ENCODE results near the gene TGFBR2.

The TGFBR2 gene

DNA sequence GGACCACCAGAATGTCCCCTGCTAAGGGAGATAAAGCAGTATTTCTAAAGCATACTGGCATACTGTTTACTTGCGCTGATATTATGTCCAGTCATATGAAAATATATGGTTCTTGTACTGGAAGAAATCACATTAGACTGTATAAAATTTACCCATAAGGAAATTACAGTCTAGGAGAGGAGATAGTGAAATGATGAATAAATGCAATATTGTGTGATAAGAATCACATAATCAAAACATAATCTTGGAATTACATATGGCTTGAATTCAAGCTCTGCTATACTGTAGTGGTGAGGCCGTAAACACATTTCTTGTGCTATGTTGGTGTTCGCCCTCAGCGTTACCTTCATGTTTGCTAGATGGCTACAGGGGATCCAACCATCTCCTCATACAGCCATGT, 20.7 kb upstream of the TGFBR2 start (continued):
- TF ChIP-seq ZNF155 (tag by site-specific recombination; IDR thresholded peaks at IDR 0.05) = no peak
- no peak for TF ChIP-seq ZNF677 (tag by site-specific recombination; IDR thresholded peaks at IDR 0.05)
- TF ChIP-seq KLF10 (tag by site-specific recombination; IDR thresholded peaks at IDR 0.05) = no peak
- TF ChIP-seq ZBTB7A (tag by site-specific recombination; IDR thresholded peaks at IDR 0.05; ENCODE audit: low read depth) = no peak
- no peak for TF ChIP-seq SALL2 (tag by site-specific recombination; IDR thresholded peaks at IDR 0.05; ENCODE audit: borderline replicate concordance)

DNA sequence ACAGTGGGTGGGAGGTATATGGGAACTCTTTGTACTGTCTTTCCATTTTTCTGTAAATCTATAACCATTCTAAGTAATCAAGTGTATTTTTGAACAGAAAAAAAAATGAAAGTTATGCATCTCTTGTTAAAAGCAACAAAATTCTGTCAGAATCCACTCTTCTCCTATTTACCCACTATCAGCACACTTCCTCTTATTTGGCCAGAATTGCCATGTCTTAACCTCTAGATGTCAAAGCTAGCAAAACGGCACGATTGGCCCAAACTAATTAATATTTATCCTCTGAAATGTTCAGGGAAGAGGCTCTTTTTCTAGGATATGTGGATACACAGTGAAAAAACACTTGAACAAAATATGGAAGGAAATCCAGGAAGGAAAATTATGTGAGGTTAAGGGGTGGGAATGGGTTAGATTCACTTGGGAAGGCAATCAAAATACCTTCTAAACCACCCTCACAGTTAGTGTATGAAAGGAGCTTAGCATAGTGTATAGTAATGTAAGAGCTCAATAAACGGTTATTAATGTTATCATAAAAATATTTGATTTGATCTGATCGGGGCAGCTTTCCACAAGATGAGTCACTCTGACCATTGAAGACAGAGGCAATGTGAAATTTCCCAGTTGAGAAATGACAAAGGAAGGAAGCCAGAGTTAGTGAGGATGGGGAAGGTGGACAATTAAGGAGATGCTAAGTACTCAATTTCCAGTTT, 20.1 kb upstream of the TGFBR2 start:
- TF ChIP-seq BCL11B (tag by site-specific recombination; IDR thresholded peaks at IDR 0.05; ENCODE audit: low read depth) = no peak
- CTCF ChIA-PET = no interaction called here
- Histone ChIP-seq H3K36me3 (ENCODE audit: control insufficient read depth in 2 of 2, insufficient read depth in 1 of 2, low read length in 2 of 2) (no peaks in the 10 kb centered on the region), H3K4me1 (ENCODE audit: control insufficient read depth, insufficient read depth, low read length) (no peaks in the 10 kb centered on the region), H3K27ac (ENCODE audit: extremely low read depth, low read depth, low read length) (no peak overlapping the region), H3K9me3 (ENCODE audit: control insufficient read depth, insufficient read depth, low read depth, low read length) (no peaks in the 10 kb centered on the region), H3K4me3 (ENCODE audit: low read depth, low read length) (no peak overlapping the region)
- POLR2A ChIA-PET = no interaction called here

DNA sequence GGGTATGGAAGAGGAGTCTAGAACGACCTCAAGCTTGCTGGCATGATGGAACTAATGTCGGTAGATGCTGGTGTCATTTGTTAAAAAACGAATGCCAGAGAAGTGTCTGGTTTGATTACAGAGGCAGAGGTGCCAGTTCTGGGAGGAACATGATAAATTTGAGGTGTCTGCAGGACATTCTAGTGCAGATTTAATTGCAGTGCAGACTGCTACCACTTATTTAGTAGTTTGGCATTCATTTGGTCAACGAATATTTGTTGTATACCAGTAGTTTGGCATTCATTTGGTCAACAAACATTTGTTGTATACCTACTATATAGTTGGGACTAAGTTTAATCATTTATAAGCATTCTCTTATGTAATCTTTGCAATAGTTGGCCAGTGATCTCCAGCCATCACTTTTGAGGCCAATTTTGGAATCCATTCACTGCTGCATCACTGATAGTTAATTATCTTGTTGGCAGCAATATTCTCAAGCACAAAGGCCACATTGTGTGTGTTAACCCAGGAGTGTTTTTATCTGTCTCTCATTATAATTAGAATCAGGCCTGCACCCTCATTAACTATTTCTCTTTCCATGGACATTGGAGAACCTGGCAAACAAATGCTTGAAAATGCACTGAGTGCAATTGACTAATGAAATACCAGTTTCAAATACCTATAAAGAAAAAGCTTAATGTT, 19.5 kb upstream of the TGFBR2 start:
- no peaks in the 10 kb centered on the region for H3K36me3 ChIP-seq (ENCODE audit: control insufficient read depth in 2 of 2, insufficient read depth in 1 of 2, low read length in 2 of 2)
- H3K9me3 ChIP-seq (ENCODE audit: control insufficient read depth, insufficient read depth, low read depth, low read length) = no peaks in the 10 kb centered on the region
- no peak overlapping the region for H3K4me3 ChIP-seq (ENCODE audit: low read depth, low read length)
- CTCF ChIA-PET = no interaction called here
- no peak overlapping the region for H3K27ac ChIP-seq (ENCODE audit: extremely low read depth, low read depth, low read length)
- H3K4me1 ChIP-seq (ENCODE audit: control insufficient read depth, insufficient read depth, low read length) = no peaks in the 10 kb centered on the region
- POLR2A ChIA-PET = no interaction called here
- no peak for TF ChIP-seq ZNF416 (tag by site-specific recombination; IDR thresholded peaks at IDR 0.05)
- TF ChIP-seq ZNF2 (tag by site-specific recombination; IDR thresholded peaks at IDR 0.05) = no peak
- TF ChIP-seq, protein P1, sequence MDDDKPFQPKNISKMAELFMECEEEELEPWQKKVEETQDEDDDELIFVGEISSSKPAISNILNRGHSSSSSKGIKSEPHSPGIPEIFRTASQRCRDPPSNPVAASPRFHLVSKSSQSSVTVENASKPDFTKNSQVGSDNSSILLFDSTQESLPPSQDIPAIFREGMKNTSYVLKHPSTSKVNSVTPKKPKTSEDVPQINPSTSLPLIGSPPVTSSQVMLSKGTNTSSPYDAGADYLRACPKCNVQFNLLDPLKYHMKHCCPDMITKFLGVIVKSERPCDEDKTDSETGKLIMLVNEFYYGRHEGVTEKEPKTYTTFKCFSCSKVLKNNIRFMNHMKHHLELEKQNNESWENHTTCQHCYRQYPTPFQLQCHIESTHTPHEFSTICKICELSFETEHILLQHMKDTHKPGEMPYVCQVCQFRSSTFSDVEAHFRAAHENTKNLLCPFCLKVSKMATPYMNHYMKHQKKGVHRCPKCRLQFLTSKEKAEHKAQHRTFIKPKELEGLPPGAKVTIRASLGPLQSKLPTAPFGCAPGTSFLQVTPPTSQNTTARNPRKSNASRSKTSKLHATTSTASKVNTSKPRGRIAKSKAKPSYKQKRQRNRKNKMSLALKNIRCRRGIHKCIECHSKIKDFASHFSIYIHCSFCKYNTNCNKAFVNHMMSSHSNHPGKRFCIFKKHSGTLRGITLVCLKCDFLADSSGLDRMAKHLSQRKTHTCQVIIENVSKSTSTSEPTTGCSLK (tag by site-specific recombination; IDR thresholded peaks at IDR 0.05) = no peak
- no peak for TF ChIP-seq IKZF3 (tag by site-specific recombination; IDR thresholded peaks at IDR 0.05)
- TF ChIP-seq, protein P2, sequence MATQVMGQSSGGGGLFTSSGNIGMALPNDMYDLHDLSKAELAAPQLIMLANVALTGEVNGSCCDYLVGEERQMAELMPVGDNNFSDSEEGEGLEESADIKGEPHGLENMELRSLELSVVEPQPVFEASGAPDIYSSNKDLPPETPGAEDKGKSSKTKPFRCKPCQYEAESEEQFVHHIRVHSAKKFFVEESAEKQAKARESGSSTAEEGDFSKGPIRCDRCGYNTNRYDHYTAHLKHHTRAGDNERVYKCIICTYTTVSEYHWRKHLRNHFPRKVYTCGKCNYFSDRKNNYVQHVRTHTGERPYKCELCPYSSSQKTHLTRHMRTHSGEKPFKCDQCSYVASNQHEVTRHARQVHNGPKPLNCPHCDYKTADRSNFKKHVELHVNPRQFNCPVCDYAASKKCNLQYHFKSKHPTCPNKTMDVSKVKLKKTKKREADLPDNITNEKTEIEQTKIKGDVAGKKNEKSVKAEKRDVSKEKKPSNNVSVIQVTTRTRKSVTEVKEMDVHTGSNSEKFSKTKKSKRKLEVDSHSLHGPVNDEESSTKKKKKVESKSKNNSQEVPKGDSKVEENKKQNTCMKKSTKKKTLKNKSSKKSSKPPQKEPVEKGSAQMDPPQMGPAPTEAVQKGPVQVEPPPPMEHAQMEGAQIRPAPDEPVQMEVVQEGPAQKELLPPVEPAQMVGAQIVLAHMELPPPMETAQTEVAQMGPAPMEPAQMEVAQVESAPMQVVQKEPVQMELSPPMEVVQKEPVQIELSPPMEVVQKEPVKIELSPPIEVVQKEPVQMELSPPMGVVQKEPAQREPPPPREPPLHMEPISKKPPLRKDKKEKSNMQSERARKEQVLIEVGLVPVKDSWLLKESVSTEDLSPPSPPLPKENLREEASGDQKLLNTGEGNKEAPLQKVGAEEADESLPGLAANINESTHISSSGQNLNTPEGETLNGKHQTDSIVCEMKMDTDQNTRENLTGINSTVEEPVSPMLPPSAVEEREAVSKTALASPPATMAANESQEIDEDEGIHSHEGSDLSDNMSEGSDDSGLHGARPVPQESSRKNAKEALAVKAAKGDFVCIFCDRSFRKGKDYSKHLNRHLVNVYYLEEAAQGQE (tag by site-specific recombination; IDR thresholded peaks at IDR 0.05) = no peak
- no peak for TF ChIP-seq ZNF626 (tag by site-specific recombination; IDR thresholded peaks at IDR 0.05)
- TF ChIP-seq ZNF133 (tag by site-specific recombination; IDR thresholded peaks at IDR 0.05) = no peak
- TF ChIP-seq, protein P3, sequence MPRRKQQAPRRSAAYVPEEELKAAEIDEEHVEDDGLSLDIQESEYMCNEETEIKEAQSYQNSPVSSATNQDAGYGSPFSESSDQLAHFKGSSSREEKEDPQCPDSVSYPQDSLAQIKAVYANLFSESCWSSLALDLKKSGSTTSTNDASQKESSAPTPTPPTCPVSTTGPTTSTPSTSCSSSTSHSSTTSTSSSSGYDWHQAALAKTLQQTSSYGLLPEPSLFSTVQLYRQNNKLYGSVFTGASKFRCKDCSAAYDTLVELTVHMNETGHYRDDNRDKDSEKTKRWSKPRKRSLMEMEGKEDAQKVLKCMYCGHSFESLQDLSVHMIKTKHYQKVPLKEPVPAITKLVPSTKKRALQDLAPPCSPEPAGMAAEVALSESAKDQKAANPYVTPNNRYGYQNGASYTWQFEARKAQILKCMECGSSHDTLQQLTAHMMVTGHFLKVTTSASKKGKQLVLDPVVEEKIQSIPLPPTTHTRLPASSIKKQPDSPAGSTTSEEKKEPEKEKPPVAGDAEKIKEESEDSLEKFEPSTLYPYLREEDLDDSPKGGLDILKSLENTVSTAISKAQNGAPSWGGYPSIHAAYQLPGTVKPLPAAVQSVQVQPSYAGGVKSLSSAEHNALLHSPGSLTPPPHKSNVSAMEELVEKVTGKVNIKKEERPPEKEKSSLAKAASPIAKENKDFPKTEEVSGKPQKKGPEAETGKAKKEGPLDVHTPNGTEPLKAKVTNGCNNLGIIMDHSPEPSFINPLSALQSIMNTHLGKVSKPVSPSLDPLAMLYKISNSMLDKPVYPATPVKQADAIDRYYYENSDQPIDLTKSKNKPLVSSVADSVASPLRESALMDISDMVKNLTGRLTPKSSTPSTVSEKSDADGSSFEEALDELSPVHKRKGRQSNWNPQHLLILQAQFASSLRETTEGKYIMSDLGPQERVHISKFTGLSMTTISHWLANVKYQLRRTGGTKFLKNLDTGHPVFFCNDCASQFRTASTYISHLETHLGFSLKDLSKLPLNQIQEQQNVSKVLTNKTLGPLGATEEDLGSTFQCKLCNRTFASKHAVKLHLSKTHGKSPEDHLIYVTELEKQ (tag by site-specific recombination; IDR thresholded peaks at IDR 0.05; ENCODE audit: borderline replicate concordance) = no peak
- TF ChIP-seq, protein P4, sequence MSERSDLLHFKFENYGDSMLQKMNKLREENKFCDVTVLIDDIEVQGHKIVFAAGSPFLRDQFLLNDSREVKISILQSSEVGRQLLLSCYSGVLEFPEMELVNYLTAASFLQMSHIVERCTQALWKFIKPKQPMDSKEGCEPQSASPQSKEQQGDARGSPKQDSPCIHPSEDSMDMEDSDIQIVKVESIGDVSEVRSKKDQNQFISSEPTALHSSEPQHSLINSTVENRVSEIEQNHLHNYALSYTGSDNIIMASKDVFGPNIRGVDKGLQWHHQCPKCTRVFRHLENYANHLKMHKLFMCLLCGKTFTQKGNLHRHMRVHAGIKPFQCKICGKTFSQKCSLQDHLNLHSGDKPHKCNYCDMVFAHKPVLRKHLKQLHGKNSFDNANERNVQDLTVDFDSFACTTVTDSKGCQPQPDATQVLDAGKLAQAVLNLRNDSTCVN (tag by site-specific recombination; optimal IDR thresholded peaks at IDR 0.05) = no peak
- no peak for TF ChIP-seq ZNF140 (tag by site-specific recombination; IDR thresholded peaks at IDR 0.05)
- TF ChIP-seq ZNF354C (tag by site-specific recombination; IDR thresholded peaks at IDR 0.05; ENCODE audit: borderline replicate concordance, low read depth) = no peak
- TF ChIP-seq ZSCAN16 (tag by site-specific recombination; IDR thresholded peaks at IDR 0.05) = no peak
- TF ChIP-seq, protein P5, sequence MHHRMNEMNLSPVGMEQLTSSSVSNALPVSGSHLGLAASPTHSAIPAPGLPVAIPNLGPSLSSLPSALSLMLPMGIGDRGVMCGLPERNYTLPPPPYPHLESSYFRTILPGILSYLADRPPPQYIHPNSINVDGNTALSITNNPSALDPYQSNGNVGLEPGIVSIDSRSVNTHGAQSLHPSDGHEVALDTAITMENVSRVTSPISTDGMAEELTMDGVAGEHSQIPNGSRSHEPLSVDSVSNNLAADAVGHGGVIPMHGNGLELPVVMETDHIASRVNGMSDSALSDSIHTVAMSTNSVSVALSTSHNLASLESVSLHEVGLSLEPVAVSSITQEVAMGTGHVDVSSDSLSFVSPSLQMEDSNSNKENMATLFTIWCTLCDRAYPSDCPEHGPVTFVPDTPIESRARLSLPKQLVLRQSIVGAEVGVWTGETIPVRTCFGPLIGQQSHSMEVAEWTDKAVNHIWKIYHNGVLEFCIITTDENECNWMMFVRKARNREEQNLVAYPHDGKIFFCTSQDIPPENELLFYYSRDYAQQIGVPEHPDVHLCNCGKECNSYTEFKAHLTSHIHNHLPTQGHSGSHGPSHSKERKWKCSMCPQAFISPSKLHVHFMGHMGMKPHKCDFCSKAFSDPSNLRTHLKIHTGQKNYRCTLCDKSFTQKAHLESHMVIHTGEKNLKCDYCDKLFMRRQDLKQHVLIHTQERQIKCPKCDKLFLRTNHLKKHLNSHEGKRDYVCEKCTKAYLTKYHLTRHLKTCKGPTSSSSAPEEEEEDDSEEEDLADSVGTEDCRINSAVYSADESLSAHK (tag by site-specific recombination; IDR thresholded peaks at IDR 0.05) = no peak

Data from HEK293 (cell line).